Subcutaneous adipose tissue (tissue), 4 donors: ENCODE measurements around the gene ZG16. TPM values are rescaled to one million over a fixed set of nuclear protein-coding genes. Genes with fewer than 3 reads are reported as not detected.

Experiments
- total RNA-seq, 4 donors: library from RNA; depleted of rRNA; stranded (reverse); fragments of >200 nt; gene quantifications; one replicate each; pipeline ENCODE4 v1.1.0, GENCODE V29; 2016
- TF ChIP-seq, protein P1 (sequence below): fragments of 450-650 bp; IDR thresholded peaks from one replicate; pipeline ENCODE4 v1.5.1; 2016; ENCODE audit warnings: low read depth, mild to moderate bottlenecking, control low read depth, antibody characterized with exemption, moderate library complexity

ZG16 gene
- total RNA-seq, 4 donors from 2014 or later: 0.17 to 0.75 TPM; not detected in 2

DNA sequence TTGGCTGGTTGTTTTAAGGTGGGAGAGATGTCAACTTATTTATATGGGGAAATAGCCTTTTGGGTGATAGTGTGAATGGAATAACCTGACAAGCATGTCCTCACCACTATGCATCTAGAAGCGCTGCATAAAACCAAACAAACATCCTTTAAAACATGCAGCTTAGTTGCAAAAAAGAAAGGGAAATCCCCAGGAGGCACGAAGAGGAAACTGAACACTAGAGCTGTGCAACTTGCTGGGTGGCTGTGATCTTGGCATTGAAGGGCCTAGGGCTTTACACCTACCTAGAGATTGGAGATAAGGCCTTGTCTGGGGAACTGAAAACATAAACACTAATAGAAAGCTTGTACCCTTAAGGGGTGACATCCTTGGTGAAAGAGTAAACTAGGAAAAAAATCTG, 39.5 kb upstream of the ZG16 start:
- TF ChIP-seq, protein P1, sequence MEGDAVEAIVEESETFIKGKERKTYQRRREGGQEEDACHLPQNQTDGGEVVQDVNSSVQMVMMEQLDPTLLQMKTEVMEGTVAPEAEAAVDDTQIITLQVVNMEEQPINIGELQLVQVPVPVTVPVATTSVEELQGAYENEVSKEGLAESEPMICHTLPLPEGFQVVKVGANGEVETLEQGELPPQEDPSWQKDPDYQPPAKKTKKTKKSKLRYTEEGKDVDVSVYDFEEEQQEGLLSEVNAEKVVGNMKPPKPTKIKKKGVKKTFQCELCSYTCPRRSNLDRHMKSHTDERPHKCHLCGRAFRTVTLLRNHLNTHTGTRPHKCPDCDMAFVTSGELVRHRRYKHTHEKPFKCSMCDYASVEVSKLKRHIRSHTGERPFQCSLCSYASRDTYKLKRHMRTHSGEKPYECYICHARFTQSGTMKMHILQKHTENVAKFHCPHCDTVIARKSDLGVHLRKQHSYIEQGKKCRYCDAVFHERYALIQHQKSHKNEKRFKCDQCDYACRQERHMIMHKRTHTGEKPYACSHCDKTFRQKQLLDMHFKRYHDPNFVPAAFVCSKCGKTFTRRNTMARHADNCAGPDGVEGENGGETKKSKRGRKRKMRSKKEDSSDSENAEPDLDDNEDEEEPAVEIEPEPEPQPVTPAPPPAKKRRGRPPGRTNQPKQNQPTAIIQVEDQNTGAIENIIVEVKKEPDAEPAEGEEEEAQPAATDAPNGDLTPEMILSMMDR: no peak

DNA sequence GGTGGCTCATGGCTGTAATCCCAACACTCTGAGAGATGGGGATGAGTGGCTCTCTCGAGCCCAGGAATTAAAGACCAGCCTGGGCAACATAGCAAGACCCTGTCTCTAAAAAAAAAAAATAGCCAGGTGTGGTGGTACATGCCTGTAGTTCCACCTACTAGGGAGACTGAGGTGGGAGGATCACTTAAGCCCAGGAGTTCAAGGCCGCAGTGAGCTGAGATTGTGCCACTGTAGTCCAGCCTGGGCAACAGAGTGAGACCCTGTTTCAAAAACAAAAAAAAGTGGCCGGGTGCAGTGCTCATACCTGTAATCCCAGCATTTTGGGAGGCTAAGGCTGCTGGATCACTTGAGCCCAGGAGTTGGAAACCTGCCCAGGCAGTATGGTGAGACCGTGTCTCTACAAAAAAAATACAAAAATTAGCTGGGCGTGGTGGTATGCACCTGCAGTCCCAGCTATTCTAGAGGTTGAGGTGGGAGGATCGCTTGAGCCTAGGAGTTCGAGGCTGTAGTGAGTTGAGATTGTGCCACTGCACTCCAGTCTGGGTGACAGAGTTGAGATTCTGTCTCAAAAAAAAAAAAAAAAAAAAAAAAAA, 35.3 kb upstream of the ZG16 start:
- TF ChIP-seq, protein P1: no peak

DNA sequence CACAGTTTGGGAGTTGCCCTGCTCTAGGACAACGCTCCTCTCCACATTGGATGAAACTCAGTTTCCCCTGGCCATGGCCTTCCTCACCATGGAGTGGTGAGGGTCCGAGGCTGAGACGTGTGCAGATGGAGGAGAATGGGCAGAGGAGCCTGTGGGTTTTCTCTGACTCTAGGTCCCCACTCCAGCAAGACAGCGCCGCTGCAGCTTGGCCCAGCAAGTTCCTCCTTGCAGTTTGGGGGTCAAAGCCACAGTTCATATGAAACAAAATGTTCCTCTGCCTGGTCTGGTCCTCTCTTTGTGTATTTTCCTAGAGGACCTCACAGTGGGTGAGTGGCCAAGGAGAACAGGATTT, 34.6 kb upstream of the ZG16 start:
- TF ChIP-seq, protein P1: no peak

DNA sequence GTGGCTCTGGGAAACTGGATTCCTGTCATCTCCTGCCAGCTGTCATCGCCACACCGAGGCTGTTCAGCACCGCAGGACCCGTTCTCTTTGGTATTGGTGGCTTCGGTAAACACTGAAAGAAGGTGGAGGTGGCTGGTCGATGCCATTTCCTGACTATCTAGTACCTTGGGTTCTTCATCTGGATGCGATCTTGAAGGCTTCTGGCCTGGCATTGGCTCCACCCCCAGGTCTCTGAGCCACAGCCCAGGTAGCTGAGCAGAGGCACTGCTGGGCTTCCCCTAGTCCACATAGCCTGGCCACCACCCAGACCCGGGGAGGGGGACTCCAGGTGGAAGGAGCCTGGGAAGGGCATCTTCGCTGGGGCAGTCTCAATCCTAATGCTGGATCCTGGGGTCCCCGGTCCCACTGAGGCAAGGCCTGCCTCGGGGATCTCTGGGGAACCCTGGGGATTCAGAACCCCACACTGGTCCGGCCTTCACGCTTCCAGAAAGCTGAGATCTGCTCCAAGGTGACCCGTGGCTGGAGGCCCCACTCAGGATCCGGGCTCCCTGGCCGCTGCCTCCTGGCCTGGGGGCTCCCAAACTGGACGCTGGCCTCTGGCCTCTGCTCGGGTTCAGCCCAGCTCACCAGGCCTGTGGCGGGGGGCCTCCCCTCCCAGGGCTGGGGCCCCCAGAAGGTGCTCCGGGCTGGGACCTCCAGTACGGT, 34.1 kb upstream of the ZG16 start:
- TF ChIP-seq, protein P1: no peak

DNA sequence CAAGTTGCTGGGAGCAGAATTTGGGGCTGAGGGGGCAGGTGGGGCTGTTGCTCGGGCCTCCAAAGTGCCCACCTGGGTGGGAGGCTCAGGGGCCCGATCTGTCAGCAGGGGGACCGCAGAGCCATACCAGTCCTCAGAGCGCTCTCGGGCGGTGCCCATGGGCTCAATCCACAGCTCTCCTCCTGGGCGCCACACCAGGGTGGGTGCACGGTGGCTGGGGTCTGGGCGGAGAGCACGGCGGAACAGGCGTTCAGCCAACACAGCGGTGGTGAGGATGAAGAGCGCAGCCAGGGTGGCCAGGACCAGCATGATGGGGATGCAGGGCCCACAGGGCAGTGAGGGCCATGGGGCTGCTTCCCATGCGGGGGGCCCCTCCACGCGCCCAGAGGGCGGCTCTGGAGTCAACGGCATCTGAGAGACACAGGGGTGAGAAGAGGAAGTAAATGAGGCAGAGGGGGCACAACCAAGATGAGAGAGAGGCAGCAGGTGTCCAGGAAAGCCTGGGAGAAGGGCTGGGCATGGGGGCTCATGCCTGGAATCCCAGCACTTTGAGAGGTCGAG, 33.4 kb upstream of the ZG16 start:
- TF ChIP-seq, protein P1: no peak

DNA sequence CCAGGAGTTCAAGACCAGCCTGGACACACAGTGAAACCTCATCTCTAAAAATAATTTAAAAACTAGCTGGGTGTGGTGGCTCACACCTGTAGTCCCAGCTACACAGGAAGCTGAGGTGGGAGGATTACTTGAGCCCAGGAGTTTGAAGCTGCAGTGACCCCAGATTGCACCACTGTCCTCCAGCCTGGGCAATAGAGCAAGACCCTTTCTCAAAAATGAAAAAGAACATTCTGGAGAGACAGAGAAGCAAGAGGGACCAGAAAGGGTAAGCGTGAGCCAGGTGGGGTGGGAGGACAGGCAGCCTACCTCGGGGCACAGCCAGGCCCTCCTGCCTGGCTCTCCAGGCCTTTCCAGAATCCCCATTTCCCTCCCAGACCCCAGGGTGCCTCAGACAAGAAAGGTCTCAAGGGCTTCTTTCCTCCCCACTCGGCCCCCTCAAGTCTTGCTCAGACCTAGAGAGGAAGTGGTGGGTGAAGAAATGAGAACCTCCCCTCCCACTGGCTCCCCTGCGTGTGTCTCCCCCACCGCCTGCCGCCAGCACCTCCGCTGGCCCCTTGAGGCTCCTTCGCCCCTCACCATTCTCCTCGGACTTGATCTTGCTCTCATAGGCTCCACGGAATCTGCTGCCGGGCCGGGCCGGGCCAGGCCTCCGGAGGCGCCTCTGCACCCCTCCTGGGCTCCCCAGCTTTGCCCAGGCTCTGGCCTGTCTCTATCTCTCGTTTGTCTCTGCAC, 32.8 kb upstream of the ZG16 start:
- TF ChIP-seq, protein P1: no peak

DNA sequence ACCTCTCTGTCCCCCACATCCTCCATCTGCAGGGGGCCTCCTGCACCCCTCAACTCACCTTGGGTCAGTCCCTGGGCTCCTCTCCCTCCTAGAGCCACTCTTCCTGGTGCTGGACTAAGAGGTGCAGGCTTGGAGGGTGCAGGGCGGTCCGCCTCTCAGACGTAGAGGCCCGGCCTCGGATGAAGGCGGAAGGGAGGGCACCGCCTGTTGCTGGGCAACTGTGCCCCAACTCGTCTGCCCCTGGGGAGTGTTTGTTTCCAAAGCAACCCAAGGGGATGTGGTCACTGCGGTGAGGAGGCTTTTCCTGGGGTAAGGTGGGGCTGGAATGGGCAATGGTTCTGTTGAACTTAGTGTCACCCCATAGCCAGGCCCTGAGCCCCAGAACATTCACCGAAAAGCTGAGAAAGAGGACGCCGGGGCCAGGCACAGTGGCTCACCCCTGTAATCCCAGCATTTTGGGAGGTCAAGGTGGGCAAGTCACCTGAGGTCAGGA, 32.2 kb upstream of the ZG16 start, which contains the start of gene C16orf54:
Gene C16orf54, minus strand, starts transcription at position 138 of the 493 bp plus-strand sequence. CDS start 1,039 bp downstream, outside the sequence.
- TF ChIP-seq, protein P1: no peak
